Natural killer cell (primary cell): ENCODE data around the gene FUT2. TPM values are rescaled to one million over a fixed set of nuclear protein-coding genes. Genes with fewer than 3 reads are reported as not detected.

Source experiments
- ATAC-seq, 3 donors: fragments of 150-1000 bp in 2 of 3; fragments of 200-7000 bp in 1 of 3; cut with Tn5 transposase; 1 replicate in 1 of 3; 2 replicates in 2 of 3; pipeline ENCODE4 v1.10.0; 2021; ENCODE audit warnings: mild to moderate bottlenecking in 2 of 3, moderate library complexity in 2 of 3
- DNase-seq, 2 donors: peaks; one replicate each; pipeline versions ENCODE4 v3.0.0 to v3.0.0-alpha.2; 2013 to 2021; ENCODE audit warnings: mixed read lengths in 1 of 2
- H3K27ac ChIP-seq: one replicate; pipeline ENCODE4 v1.5.1; 2013; ENCODE audit warnings: mild to moderate bottlenecking, low read length
- H3K27me3 ChIP-seq: one replicate; pipeline ENCODE4 v1.6.1; 2013; ENCODE audit warnings: low read length; ENCODE audit not compliant: control insufficient read depth, insufficient read depth
- H3K36me3 ChIP-seq: one replicate; pipeline ENCODE4 v1.6.1; 2013; ENCODE audit warnings: low read length; ENCODE audit not compliant: control insufficient read depth, insufficient read depth
- H3K4me1 ChIP-seq: one replicate; pipeline ENCODE4 v1.6.1; 2013; ENCODE audit warnings: low read length; ENCODE audit not compliant: control insufficient read depth, insufficient read depth
- H3K4me3 ChIP-seq: one replicate; pipeline ENCODE4 v1.5.1; 2013; ENCODE audit warnings: low read length
- H3K9me3 ChIP-seq: one replicate; pipeline ENCODE4 v1.6.1; 2013; ENCODE audit warnings: low read length; ENCODE audit not compliant: control insufficient read depth, insufficient read depth
- H3K27ac Mint-ChIP-seq, 2 donors: one replicate each; pipeline ENCODE4 v1.8.0; 2022; ENCODE audit warnings: mild to moderate bottlenecking in 2 of 2, mixed read lengths in 2 of 2, moderate library complexity in 1 of 2
- H3K27me3 Mint-ChIP-seq, 2 donors: one replicate each; pipeline ENCODE4 v1.8.0; 2022; ENCODE audit warnings: low read depth in 2 of 2, mixed read lengths in 2 of 2
- H3K36me3 Mint-ChIP-seq: one replicate; pipeline ENCODE4 v1.8.0; 2022; ENCODE audit warnings: mixed read lengths
- H3K4me1 Mint-ChIP-seq, 2 donors: one replicate each; pipeline ENCODE4 v1.8.0; 2022; ENCODE audit warnings: mixed read lengths in 2 of 2
- H3K4me3 Mint-ChIP-seq: one replicate; pipeline ENCODE4 v1.8.0; 2022; ENCODE audit warnings: mild to moderate bottlenecking, moderate library complexity, mixed read lengths
- H3K9me3 Mint-ChIP-seq, 2 donors: one replicate each; pipeline ENCODE4 v1.8.0; 2022; ENCODE audit warnings: mixed read lengths in 2 of 2
- WGBS: methylation state at CpG from one replicate; pipeline ENCODE4 v1.1.7; 2013; ENCODE audit warnings: missing lambda C conversion rate; ENCODE audit not compliant: insufficient coverage; 5-methylcytosine and 5-hydroxymethylcytosine counted together
- intact Hi-C: fragments of 100-400 bp; cut with micrococcal nuclease; formaldehyde crosslinking; loops from one replicate; pipeline ENCODE4 v1.14.2; 2022
- total RNA-seq, 4 donors: library from RNA; stranded (reverse); fragments of 120-200 nt in 1 of 4; gene quantifications; one replicate each; pipeline versions ENCODE4 v1.2.3 to v1.2.4, GENCODE V29; 2013 to 2022
- TF ChIP-seq, protein P1 (sequence below): fragments of 200-600 bp; IDR thresholded peaks from one replicate; pipeline ENCODE4 v1.8.0; 2022; ENCODE audit warnings: antibody characterized with exemption

Gene FUT2
- total RNA-seq, 3 donors from 2014 or later (not counting 1 experiment from before 2014, with no cell fraction given) = not detected

DNA sequence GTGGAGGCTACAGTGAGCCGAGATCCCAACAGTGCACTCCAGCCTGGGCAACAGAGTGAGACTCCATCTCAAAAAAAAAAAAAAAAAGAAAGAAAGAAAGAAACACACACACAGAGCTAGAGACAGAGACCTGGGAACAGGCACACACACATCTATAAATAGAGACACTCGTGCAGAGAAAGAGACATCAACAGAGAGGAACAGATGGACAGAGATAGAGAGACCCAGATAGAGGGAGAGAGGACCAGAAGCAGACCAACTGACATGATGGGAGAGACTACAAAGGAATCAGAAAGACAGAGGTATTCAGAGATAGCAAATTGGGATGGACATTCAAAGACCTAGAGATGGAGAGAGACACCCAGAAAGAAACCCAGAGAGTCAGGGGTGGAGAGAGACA lies 47.6 kb upstream of the FUT2 start:
- Mint-ChIP-seq H3K27me3 (peaks cover 0 to 3% of the 10 kb centered on the region in 2 donors), H3K4me3 (peak overlapping the region; percentile 18), H3K9me3 (no peaks in the 10 kb centered on the region), H3K27ac (peak overlapping the region; percentile 89 to 95), H3K4me1 (peaks cover 22 to 36% of the 10 kb centered on the region in 2 donors), H3K36me3 (no peaks in the 10 kb centered on the region)
- ATAC-seq (no peak), DNase-seq (no peak)
- intact Hi-C loops = loop anchor here (5.0 to 10.0 kb wide), 2 partner anchors 89 to 317 kb away; partner anchors contain the start of gene FTL
- H3K4me3 ChIP-seq = no peak overlapping the region
- H3K36me3 ChIP-seq = no peaks in the 10 kb centered on the region
- 78% methylated on average over 2 of the region's 2 CpGs for WGBS
- H3K4me1 ChIP-seq = peaks cover 51% of the 10 kb centered on the region
- H3K9me3 ChIP-seq = no peaks in the 10 kb centered on the region
- no peaks in the 10 kb centered on the region for H3K27me3 ChIP-seq
- no peak overlapping the region for H3K27ac ChIP-seq
- TF ChIP-seq, protein P1, sequence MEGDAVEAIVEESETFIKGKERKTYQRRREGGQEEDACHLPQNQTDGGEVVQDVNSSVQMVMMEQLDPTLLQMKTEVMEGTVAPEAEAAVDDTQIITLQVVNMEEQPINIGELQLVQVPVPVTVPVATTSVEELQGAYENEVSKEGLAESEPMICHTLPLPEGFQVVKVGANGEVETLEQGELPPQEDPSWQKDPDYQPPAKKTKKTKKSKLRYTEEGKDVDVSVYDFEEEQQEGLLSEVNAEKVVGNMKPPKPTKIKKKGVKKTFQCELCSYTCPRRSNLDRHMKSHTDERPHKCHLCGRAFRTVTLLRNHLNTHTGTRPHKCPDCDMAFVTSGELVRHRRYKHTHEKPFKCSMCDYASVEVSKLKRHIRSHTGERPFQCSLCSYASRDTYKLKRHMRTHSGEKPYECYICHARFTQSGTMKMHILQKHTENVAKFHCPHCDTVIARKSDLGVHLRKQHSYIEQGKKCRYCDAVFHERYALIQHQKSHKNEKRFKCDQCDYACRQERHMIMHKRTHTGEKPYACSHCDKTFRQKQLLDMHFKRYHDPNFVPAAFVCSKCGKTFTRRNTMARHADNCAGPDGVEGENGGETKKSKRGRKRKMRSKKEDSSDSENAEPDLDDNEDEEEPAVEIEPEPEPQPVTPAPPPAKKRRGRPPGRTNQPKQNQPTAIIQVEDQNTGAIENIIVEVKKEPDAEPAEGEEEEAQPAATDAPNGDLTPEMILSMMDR = no peak

GRCh38 chr19:48650974-48651682 lies 44.6 kb upstream of the FUT2 start:
- Histone ChIP-seq H3K27ac (no peak overlapping the region), H3K9me3 (no peaks in the 10 kb centered on the region), H3K4me1 (peaks cover 31% of the 10 kb centered on the region), H3K4me3 (no peak overlapping the region), H3K36me3 (no peaks in the 10 kb centered on the region), H3K27me3 (no peaks in the 10 kb centered on the region)
- Mint-ChIP-seq H3K4me1 (peaks cover 11 to 23% of the 10 kb centered on the region in 2 donors), H3K9me3 (no peaks in the 10 kb centered on the region), H3K4me3 (no peak overlapping the region), H3K27me3 (no peaks in the 10 kb centered on the region), H3K36me3 (no peaks in the 10 kb centered on the region), H3K27ac (peak overlapping the region in 1 of 2 donors; percentile 22)
- intact Hi-C loops = no loop called here
- 85% methylated on average over 10 of the region's 12 CpGs for WGBS
- ATAC-seq (no peak), DNase-seq (no peak)
- TF ChIP-seq, protein P1 = no peak

DNA sequence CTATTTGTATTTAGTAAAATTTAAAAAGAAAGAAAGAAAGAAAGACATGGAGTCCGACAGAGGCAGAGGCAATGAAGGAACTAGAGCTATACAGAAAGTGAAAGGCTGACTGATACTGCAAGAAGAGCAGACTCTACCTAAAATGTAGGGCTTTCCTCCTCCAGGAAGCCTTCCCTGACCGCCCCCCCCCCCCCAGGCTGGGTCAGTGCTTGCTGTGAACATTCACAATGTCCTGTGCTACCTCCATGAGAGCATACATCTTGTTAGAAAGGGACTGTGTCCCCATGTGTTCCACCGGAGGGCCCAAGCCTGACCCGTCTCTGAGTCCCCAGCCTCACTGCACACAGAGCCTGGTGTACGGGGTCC lies 44.1 kb upstream of the FUT2 start:
- no peak overlapping the region for H3K4me3 Mint-ChIP-seq
- intact Hi-C loops = no loop called here
- WGBS = 75% methylated on average over 5 of the region's 5 CpGs

More for the DNA sequence above, 44.1 kb upstream of the FUT2 start:
- Mint-ChIP-seq H3K36me3 (no peaks in the 10 kb centered on the region), H3K9me3 (no peaks in the 10 kb centered on the region), H3K4me1 (peaks cover 11 to 17% of the 10 kb centered on the region in 2 donors), H3K27me3 (no peaks in the 10 kb centered on the region), H3K27ac (peak overlapping the region in 1 of 2 donors; percentile 1)
- ATAC-seq (no peak), DNase-seq (no peak)
- Histone ChIP-seq H3K9me3 (no peaks in the 10 kb centered on the region), H3K4me1 (peaks cover 30% of the 10 kb centered on the region), H3K4me3 (no peak overlapping the region), H3K27me3 (no peaks in the 10 kb centered on the region), H3K27ac (no peak overlapping the region), H3K36me3 (no peaks in the 10 kb centered on the region)
- TF ChIP-seq, protein P1 = no peak
